K562 (cell line): ENCODE measurements around the gene TGDS. TPM values are rescaled to one million over a fixed set of nuclear protein-coding genes. Genes with fewer than 3 reads are reported as not detected.

Source experiments
- CBX5 ChIP-seq: IDR thresholded peaks from 2 replicates; pipeline ENCODE4 v1.6.1; 2014; ENCODE audit warnings: low read depth, borderline replicate concordance
- CHD2 ChIP-seq: IDR thresholded peaks from 2 replicates; pipeline ENCODE4 v1.6.1; 2011; ENCODE audit warnings: low read depth, low read length
- FOXJ3 ChIP-seq: sonication (generic); formaldehyde crosslinking; IDR thresholded peaks from 2 replicates; pipeline ENCODE4 v1.4.0; 2020; ENCODE audit warnings: mild to moderate bottlenecking, missing genetic modification reagents
- FOXK2 ChIP-seq, 2 experiments: fragments of 450-650 bp; IDR thresholded peaks in 1 of 2; conservative IDR thresholded peaks in 1 of 2; 2 replicates each; pipeline ENCODE4 v1.6.1; 2016; ENCODE audit warnings: low read depth in 2 of 2, mild to moderate bottlenecking in 1 of 2
- GABPB2 ChIP-seq: fragments of 250-450 bp; sonication (Bioruptor Pico); conservative IDR thresholded peaks from 2 replicates; pipeline ENCODE4 v1.5.1; 2021; ENCODE audit warnings: mild to moderate bottlenecking
- POLR2G ChIP-seq: fragments of 200-400 bp; formaldehyde crosslinking; IDR thresholded peaks from 2 replicates; pipeline ENCODE4 v1.6.1; 2017; ENCODE audit warnings: low read depth, mild to moderate bottlenecking, antibody characterized with exemption, low read length, moderate library complexity
- PTTG1 ChIP-seq: fragments of 450-650 bp; IDR thresholded peaks from 2 replicates; pipeline ENCODE4 v1.6.1; 2016; ENCODE audit warnings: low read depth, mild to moderate bottlenecking, missing genetic modification characterization, missing compliant biosample characterization
- RNF2 ChIP-seq: sonication (generic); IDR thresholded peaks from 2 replicates; pipeline ENCODE4 v1.6.1; 2016
- RUNX1 ChIP-seq: sonication (generic); IDR thresholded peaks from 2 replicates; pipeline ENCODE4 v1.6.1; 2016; ENCODE audit warnings: antibody characterized with exemption, low read depth
- SIX5 ChIP-seq, 2 experiments: IDR thresholded peaks; 2 replicates each; pipeline ENCODE4 v1.6.1; 2011; ENCODE audit warnings: low read length in 2 of 2, borderline replicate concordance in 1 of 2, low read depth in 1 of 2, mild to moderate bottlenecking in 1 of 2, moderate library complexity in 1 of 2; ENCODE audit not compliant: insufficient read depth in 1 of 2
- SMARCB1 ChIP-seq: IDR thresholded peaks from 2 replicates; pipeline ENCODE4 v1.6.1; 2011; ENCODE audit warnings: improper control_type of control experiment, low read depth; ENCODE audit not compliant: insufficient read length
- SRSF9 ChIP-seq: fragments of 200-400 bp; formaldehyde crosslinking; IDR thresholded peaks from 2 replicates; pipeline ENCODE4 v1.6.1; 2017; ENCODE audit warnings: low read depth, low read length, borderline replicate concordance
- TEAD1 ChIP-seq, 2 experiments: fragments of 450-650 bp in 1 of 2; sonication (generic) in 1 of 2; formaldehyde crosslinking; IDR thresholded peaks; 2 replicates each; pipeline versions ENCODE4 v1.4.0 to v1.8.0; 2020 to 2022; ENCODE audit warnings: mild to moderate bottlenecking in 2 of 2, missing genetic modification reagents in 1 of 2
- ZBTB7A ChIP-seq: IDR thresholded peaks from 2 replicates; pipeline ENCODE4 v1.6.1; 2011; ENCODE audit warnings: low read depth, mild to moderate bottlenecking, low read length, moderate library complexity, borderline replicate concordance; ENCODE audit not compliant: control insufficient read depth
- ZNF197 ChIP-seq: fragments of 200-800 bp; sonication (Bioruptor generic); IDR thresholded peaks from 2 replicates; pipeline ENCODE4 v1.6.1; 2016; ENCODE audit warnings: low read depth, missing genetic modification characterization, missing compliant biosample characterization
- ZNF316 ChIP-seq: fragments of 450-650 bp; IDR thresholded peaks from 2 replicates; pipeline ENCODE4 v1.6.1; 2016
- polyA plus RNA-seq, 8 experiments: library from polyadenylated mRNA; depleted of rRNA in 4 of 8; stranded (reverse) in 5 of 8; unstranded in 3 of 8; fragments of >200 nt; fragmentation: Nextera tagmentation in 2 of 8; fragmentation: Illumina TruSeq in 1 of 8; extraction: Ambion mirVana in 2 of 8; extraction: Trizol in 1 of 8; gene quantifications; 2 replicates each; pipeline versions ENCODE4 v1.2.1 to v1.2.3, GENCODE V29; 2011 to 2014; ENCODE audit warnings: inconsistent platforms in 1 of 8, missing spikeins in 1 of 8
- total RNA-seq, 7 experiments: library from RNA; depleted of rRNA in 6 of 7; stranded (reverse); fragments of >200 nt in 6 of 7; fragmentation: Illumina TruSeq in 2 of 7; extraction: Trizol in 2 of 7; gene quantifications; 2 replicates each; pipeline versions ENCODE4 v1.2.1 to v1.2.3, GENCODE V29; 2011 to 2021; ENCODE audit warnings: low replicate concordance in 1 of 7
- TF ChIP-seq, protein P1 (sequence below): sonication (generic); formaldehyde crosslinking; IDR thresholded peaks from 2 replicates; pipeline ENCODE4 v1.8.0; 2022; ENCODE audit warnings: mild to moderate bottlenecking, missing genetic modification reagents
- TF ChIP-seq, protein P2 (sequence below): sonication (generic); formaldehyde crosslinking; IDR thresholded peaks from 2 replicates; pipeline ENCODE4 v1.8.1; 2022; ENCODE audit warnings: missing genetic modification reagents
- TF ChIP-seq, protein P3 (sequence below): sonication (generic); formaldehyde crosslinking; IDR thresholded peaks from 2 replicates; pipeline ENCODE4 v1.8.0; 2022; ENCODE audit warnings: mild to moderate bottlenecking, missing genetic modification reagents
- TF ChIP-seq, protein P4 (sequence below): fragments of 450-650 bp; IDR thresholded peaks from 2 replicates; pipeline ENCODE4 v1.6.1; 2016
- TF ChIP-seq, protein P5 (sequence below): sonication (generic); formaldehyde crosslinking; IDR thresholded peaks from 2 replicates; pipeline ENCODE4 v1.9.0; 2022; ENCODE audit warnings: mild to moderate bottlenecking, missing genetic modification reagents

TGDS gene
- total and polyA plus RNA-seq, 9 of the 15 experiments (the other 6 are each of a cell fraction or from before 2014, with no cell fraction given): 9.9 to 43.7 (median 21.4) TPM

DNA sequence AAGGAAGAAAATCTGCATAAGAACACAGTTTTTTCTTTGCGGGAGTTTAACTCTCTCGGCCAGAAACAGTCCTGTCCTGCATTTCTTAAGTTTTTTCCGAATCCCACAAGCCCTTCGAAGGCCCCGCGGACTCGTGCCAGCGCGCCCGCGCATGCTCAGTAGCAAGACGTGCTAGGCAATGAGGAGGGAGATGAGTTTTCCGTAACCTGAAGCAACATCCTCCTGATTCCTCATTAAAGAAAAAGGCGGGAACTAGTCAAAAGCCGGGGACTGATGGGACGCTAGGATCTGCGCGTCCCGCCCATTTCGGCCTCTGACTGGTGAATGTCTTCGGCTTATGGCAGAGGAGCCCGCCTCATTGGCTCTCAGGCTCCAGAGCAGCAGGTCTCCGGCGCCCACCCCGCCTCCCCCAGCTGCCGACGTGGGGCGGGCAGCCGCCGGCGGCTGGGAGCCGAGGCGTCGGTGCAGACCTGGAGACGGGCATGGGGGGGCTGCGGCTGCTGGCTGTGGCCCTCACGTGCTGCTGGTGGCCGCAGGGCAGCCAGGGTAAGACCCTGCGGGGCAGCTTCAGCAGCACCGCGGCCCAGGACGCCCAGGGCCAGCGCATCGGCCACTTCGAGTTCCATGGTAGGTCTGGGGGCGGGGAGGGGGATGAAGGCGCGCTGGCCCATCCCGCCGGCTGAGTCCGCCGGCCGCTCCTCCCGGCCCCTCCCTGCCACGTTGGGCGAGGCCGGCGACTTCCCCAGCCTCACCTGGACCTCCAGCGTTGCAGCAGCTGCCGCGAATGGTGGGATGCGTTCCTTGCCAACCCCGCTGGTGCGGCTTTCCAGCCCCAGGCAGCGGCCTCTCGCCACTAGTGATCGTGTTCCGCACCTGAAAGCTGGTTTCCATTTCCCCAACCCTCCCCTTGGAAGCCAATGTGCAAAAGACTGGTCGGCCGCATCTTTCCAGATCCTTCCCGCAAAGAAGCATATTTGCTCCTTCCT, 5.8 kb upstream of the TGDS start, which contains the start of gene GPR180 (continued):
- TF ChIP-seq, protein P1, sequence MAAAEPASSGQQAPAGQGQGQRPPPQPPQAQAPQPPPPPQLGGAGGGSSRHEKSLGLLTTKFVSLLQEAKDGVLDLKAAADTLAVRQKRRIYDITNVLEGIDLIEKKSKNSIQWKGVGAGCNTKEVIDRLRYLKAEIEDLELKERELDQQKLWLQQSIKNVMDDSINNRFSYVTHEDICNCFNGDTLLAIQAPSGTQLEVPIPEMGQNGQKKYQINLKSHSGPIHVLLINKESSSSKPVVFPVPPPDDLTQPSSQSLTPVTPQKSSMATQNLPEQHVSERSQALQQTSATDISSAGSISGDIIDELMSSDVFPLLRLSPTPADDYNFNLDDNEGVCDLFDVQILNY (CRISPR knock-in tag): no peak
- TF ChIP-seq, protein P2, sequence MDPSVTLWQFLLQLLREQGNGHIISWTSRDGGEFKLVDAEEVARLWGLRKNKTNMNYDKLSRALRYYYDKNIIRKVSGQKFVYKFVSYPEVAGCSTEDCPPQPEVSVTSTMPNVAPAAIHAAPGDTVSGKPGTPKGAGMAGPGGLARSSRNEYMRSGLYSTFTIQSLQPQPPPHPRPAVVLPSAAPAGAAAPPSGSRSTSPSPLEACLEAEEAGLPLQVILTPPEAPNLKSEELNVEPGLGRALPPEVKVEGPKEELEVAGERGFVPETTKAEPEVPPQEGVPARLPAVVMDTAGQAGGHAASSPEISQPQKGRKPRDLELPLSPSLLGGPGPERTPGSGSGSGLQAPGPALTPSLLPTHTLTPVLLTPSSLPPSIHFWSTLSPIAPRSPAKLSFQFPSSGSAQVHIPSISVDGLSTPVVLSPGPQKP (CRISPR knock-in tag): no peak
- TF ChIP-seq CHD2: peak; percentile 54
- TF ChIP-seq ZBTB7A: peak; percentile 48; the same call in 1 of the 2 replicates
- TF ChIP-seq, protein P3, sequence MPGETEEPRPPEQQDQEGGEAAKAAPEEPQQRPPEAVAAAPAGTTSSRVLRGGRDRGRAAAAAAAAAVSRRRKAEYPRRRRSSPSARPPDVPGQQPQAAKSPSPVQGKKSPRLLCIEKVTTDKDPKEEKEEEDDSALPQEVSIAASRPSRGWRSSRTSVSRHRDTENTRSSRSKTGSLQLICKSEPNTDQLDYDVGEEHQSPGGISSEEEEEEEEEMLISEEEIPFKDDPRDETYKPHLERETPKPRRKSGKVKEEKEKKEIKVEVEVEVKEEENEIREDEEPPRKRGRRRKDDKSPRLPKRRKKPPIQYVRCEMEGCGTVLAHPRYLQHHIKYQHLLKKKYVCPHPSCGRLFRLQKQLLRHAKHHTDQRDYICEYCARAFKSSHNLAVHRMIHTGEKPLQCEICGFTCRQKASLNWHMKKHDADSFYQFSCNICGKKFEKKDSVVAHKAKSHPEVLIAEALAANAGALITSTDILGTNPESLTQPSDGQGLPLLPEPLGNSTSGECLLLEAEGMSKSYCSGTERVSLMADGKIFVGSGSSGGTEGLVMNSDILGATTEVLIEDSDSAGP (CRISPR knock-in tag): no peak
- TF ChIP-seq ZNF197 (CRISPR knock-in tag): no peak
- no peak for TF ChIP-seq ZNF316
- TF ChIP-seq, protein P4, sequence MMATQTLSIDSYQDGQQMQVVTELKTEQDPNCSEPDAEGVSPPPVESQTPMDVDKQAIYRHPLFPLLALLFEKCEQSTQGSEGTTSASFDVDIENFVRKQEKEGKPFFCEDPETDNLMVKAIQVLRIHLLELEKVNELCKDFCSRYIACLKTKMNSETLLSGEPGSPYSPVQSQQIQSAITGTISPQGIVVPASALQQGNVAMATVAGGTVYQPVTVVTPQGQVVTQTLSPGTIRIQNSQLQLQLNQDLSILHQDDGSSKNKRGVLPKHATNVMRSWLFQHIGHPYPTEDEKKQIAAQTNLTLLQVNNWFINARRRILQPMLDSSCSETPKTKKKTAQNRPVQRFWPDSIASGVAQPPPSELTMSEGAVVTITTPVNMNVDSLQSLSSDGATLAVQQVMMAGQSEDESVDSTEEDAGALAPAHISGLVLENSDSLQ: peak; percentile 90
- no peak for TF ChIP-seq PTTG1 (tag)
- no peak for TF ChIP-seq FOXJ3
- peak; percentile 93 for TF ChIP-seq POLR2G
- no peak for TF ChIP-seq SIX5 (IDR thresholded peaks at IDR 0.05; ENCODE audit: borderline replicate concordance in 1 of 2, insufficient read depth in 1 of 2, low read depth in 1 of 2, low read length in 2 of 2)
- TF ChIP-seq, protein P5, sequence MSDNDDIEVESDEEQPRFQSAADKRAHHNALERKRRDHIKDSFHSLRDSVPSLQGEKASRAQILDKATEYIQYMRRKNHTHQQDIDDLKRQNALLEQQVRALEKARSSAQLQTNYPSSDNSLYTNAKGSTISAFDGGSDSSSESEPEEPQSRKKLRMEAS (CRISPR knock-in tag): peak; percentile 82
- TF ChIP-seq RUNX1: no peak
- TF ChIP-seq FOXK2 (conservative IDR thresholded peaks at IDR 0.05 in 1 of 2, IDR thresholded peaks at IDR 0.05 in 1 of 2; ENCODE audit: low read depth in 2 of 2): no peak
- TF ChIP-seq TEAD1 (CRISPR knock-in tag; IDR thresholded peaks at IDR 0.05): no peak
- no peak for TF ChIP-seq GABPB2 (CRISPR knock-in tag)
- peak; percentile 57; the same call in 1 of the 2 replicates for TF ChIP-seq RNF2
- no peak for TF ChIP-seq SRSF9
- TF ChIP-seq SMARCB1: no peak
- TF ChIP-seq CBX5: no peak
